GM19455 (cell line): ENCODE results near the gene PLAAT2.

Source experiments
- ATAC-seq: cut with Tn5 transposase; IDR thresholded peaks from one replicate; pipeline ENCODE4 v1.9.1; 2021; ENCODE audit not compliant: unreplicated experiment

PLAAT2 gene

GRCh38 chr11:63521896-63522295, 41.3 kb downstream of the PLAAT2 start:
- ATAC-seq, result no peak

- ATAC-seq, result no peak
Measured at GRCh38 chr11:63520606-63521170, 42.5 kb downstream of the PLAAT2 start.

GRCh38 chr11:63518548-63518947, 44.6 kb downstream of the PLAAT2 start:
- ATAC-seq, result no peak

- ATAC-seq, result no peak
Measured at GRCh38 chr11:63517156-63517555, 46.0 kb downstream of the PLAAT2 start.

GRCh38 chr11:63516109-63516508, 47.1 kb downstream of the PLAAT2 start:
- no peak for ATAC-seq

- ATAC-seq, result no peak
Measured at GRCh38 chr11:63512816-63513215, 50.4 kb downstream of the PLAAT2 start.

- no peak for ATAC-seq
Measured at GRCh38 chr11:63511048-63511748, 52.0 kb downstream of the PLAAT2 start.

GRCh38 chr11:63510360-63511047, 52.7 kb downstream of the PLAAT2 start:
- ATAC-seq, result no peak

- ATAC-seq, result no peak
Measured at GRCh38 chr11:63508745-63509144, 54.4 kb downstream of the PLAAT2 start.

- no peak for ATAC-seq
Measured at GRCh38 chr11:63508009-63508408, 55.2 kb downstream of the PLAAT2 start.

GRCh38 chr11:63507511-63507910, 55.7 kb downstream of the PLAAT2 start:
- no peak for ATAC-seq

- ATAC-seq, result no peak
Measured at GRCh38 chr11:63506876-63507275, 56.3 kb downstream of the PLAAT2 start.

GRCh38 chr11:63505857-63506528, 57.2 kb downstream of the PLAAT2 start, which contains the start of gene LGALS12:
TSS of gene LGALS12 (plus strand) at chr11:63506084. CDS start at chr11:63506459, 375 bp downstream.
- ATAC-seq, result no peak

GRCh38 chr11:63504933-63505586, 58.1 kb downstream of the PLAAT2 start:
- no peak for ATAC-seq

- no peak for ATAC-seq
Measured at GRCh38 chr11:63504054-63504453, 59.1 kb downstream of the PLAAT2 start.

GRCh38 chr11:63503492-63503891, 59.7 kb downstream of the PLAAT2 start:
- ATAC-seq, result no peak
